ENCODE results near the gene PBX1.

PBX1 gene

GRCh38 chr1:164840936-164841335 lies 282.0 kb downstream of the PBX1 start:
- Histone ChIP-seq H3K36me3 (ENCODE audit: insufficient read depth, low read length) (peaks cover 25% of the 10 kb centered on the region), H3K9me3 (ENCODE audit: low read length) (no peaks in the 10 kb centered on the region), H3K4me1 (ENCODE audit: insufficient read depth, low read length) (peaks cover 56% of the 10 kb centered on the region), H3K27ac (ENCODE audit: low read depth, low read length) (no peak overlapping the region), H3K4me3 (ENCODE audit: low read depth in 1 of 2, low read length in 2 of 2) (no peak overlapping the region), H3K9ac (ENCODE audit: low read length) (no peak overlapping the region), H3K27me3 (ENCODE audit: control insufficient read depth in 1 of 2, insufficient read depth in 2 of 2, low read length in 2 of 2) (no peaks in the 10 kb centered on the region)

GRCh38 chr1:164841702-164842465 lies 282.9 kb downstream of the PBX1 start:
- Histone ChIP-seq H3K4me1 (ENCODE audit: insufficient read depth, low read length) (peaks cover 56% of the 10 kb centered on the region), H3K27me3 (ENCODE audit: control insufficient read depth in 1 of 2, insufficient read depth in 2 of 2, low read length in 2 of 2) (no peaks in the 10 kb centered on the region), H3K9me3 (ENCODE audit: low read length) (no peaks in the 10 kb centered on the region), H3K27ac (ENCODE audit: low read depth, low read length) (no peak overlapping the region), H3K9ac (ENCODE audit: low read length) (no peak overlapping the region), H3K36me3 (ENCODE audit: insufficient read depth, low read length) (peaks cover 31% of the 10 kb centered on the region), H3K4me3 (ENCODE audit: low read depth in 1 of 2, low read length in 2 of 2) (no peak overlapping the region)

DNA sequence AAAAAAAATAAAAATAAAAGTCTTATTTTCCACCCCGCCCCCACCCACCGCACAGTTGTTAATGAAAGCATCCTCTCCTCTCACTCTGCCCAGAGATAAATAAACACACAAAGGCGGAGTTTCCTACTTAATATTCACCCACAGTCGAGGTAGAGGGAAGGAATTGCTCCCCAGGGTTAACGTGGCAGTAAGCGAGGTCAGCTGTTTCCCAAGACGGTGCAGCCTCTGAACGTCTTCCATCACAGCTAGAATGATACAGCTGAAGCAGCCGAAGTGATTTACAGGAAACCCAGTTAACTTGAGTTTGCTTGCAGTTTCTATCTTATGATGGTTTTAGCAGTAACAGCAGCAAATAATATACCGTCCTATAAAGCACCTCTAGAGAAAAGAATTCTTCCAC lies 283.9 kb downstream of the PBX1 start:
- Histone ChIP-seq H3K4me1 (ENCODE audit: insufficient read depth, low read length) (peaks cover 57% of the 10 kb centered on the region), H3K4me3 (ENCODE audit: low read depth in 1 of 2, low read length in 2 of 2) (no peak overlapping the region), H3K36me3 (ENCODE audit: insufficient read depth, low read length) (peaks cover 40% of the 10 kb centered on the region), H3K27me3 (ENCODE audit: control insufficient read depth in 1 of 2, insufficient read depth in 2 of 2, low read length in 2 of 2) (no peaks in the 10 kb centered on the region), H3K9me3 (ENCODE audit: low read length) (no peaks in the 10 kb centered on the region), H3K9ac (ENCODE audit: low read length) (no peak overlapping the region), H3K27ac (ENCODE audit: low read depth, low read length) (no peak overlapping the region)

DNA sequence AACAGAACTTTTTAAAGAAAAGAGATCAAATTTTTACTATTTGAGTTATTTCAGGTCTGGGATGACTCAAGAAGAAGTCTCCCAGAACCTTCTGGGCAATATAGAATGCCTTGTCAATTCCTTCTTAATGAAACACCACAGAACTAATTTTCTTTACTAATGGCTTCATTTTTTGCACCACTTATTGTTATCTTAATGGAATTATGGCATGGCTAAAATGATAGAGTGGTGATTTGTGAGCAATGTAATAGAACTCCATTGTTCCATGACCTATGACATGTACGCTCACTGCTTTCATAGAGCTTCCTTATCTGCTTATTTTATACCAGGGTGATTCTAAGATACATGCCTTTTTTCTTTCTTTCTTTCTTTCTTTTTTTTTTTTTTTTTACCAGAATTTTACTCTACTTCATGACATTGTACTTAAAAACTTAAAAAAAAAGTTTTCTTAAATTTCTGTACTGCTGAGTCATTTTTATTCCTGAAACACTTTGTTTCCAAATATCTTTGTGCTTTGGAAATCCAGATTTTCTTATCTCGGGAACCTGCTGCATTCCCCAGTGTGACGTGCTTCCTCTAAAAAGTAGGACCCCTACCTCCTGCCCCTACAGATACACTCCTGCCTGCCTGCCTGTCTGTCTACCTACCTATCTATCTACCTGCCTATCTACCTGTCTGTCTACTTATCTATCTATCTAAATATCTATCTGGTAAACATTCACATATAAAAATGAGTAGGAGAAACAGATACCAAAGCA lies 284.9 kb downstream of the PBX1 start:
- Histone ChIP-seq H3K4me3 (ENCODE audit: low read depth in 1 of 2, low read length in 2 of 2) (no peak overlapping the region), H3K4me1 (ENCODE audit: insufficient read depth, low read length) (peaks cover 63% of the 10 kb centered on the region), H3K9ac (ENCODE audit: low read length) (no peak overlapping the region), H3K9me3 (ENCODE audit: low read length) (no peaks in the 10 kb centered on the region), H3K36me3 (ENCODE audit: insufficient read depth, low read length) (peaks cover 32% of the 10 kb centered on the region), H3K27ac (ENCODE audit: low read depth, low read length) (no peak overlapping the region), H3K27me3 (ENCODE audit: control insufficient read depth in 1 of 2, insufficient read depth in 2 of 2, low read length in 2 of 2) (no peaks in the 10 kb centered on the region)

DNA sequence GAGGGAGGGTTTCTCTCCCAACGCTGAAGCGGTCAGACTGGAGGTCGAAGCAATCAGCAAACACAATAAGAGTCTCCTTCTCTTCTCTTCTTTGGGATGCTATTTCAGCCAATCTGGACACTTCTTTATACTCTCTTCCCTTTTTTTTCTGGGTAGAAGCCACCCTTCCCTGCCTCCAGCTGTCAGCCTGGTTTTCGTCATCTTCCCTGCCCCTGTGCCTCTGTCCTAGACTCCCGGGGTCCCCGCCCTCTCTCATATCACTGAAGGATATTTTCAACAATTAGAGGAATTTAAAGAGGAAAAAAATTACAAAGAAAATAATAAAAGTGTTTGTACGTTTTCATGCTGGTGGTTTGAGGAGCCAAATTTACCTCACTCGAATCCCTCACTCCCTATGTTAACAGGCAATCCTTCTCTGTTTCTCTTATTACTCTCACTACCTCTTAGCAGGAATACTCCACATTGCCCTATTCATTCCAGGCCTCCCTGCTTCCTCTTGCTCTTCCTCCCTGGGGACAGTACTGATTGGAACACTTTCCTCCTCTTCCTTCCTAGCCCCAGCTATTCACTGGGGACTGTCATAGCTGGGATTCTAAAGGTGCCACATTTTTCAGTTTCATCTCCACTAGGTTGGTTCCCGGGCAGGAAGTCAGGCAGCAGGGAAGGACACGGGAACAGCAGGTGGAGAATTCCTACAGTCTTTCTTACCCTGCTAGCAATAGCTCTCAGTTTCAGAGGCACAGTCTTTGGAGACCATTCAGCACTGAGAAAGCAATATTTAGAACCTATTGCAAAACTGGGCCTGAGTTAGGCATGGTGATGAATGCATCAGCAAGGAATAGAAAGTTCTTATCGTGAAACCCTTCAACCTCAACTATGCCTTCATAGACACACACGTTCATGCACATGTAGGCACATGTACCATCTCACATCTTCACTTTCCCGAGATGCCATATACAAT lies 288.0 kb downstream of the PBX1 start:
- Histone ChIP-seq H3K9ac (ENCODE audit: low read length) (no peak overlapping the region), H3K27me3 (ENCODE audit: control insufficient read depth in 1 of 2, insufficient read depth in 2 of 2, low read length in 2 of 2) (no peaks in the 10 kb centered on the region), H3K27ac (ENCODE audit: low read depth, low read length) (no peak overlapping the region), H3K4me3 (ENCODE audit: low read depth in 1 of 2, low read length in 2 of 2) (no peak overlapping the region), H3K36me3 (ENCODE audit: insufficient read depth, low read length) (peaks cover 29% of the 10 kb centered on the region), H3K9me3 (ENCODE audit: low read length) (no peaks in the 10 kb centered on the region), H3K4me1 (ENCODE audit: insufficient read depth, low read length) (peaks cover 54% of the 10 kb centered on the region)

DNA sequence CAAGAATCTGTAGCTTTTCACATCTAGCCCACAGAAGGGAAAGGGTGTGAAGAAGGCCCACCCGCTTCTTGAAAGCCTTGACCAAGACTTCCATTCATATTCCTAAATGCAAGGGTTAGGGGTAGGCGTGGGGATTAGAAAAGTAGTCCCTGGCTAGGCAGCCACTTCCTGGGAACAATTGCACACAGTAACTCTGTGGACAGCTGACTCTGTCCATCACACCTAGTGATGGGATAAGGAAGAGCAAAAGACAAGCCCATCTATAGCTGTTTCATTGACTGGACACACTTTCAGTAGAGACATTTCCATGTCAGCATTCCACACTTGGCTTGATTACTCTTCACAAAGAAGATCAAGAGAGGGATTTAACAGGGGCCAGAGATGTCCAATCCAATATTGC lies 294.2 kb downstream of the PBX1 start:
- peaks cover 50% of the 10 kb centered on the region for H3K4me1 ChIP-seq (ENCODE audit: insufficient read depth, low read length)
- H3K9me3 ChIP-seq (ENCODE audit: low read length), result no peaks in the 10 kb centered on the region
- no peak overlapping the region for H3K4me3 ChIP-seq (ENCODE audit: low read depth in 1 of 2, low read length in 2 of 2)
- H3K27me3 ChIP-seq (ENCODE audit: control insufficient read depth in 1 of 2, insufficient read depth in 2 of 2, low read length in 2 of 2), result no peaks in the 10 kb centered on the region
- no peak overlapping the region for H3K9ac ChIP-seq (ENCODE audit: low read length)
- H3K36me3 ChIP-seq (ENCODE audit: insufficient read depth, low read length), result peaks cover 6% of the 10 kb centered on the region
- H3K27ac ChIP-seq (ENCODE audit: low read depth, low read length), result no peak overlapping the region

GRCh38 chr1:164855716-164856329 lies 296.8 kb downstream of the PBX1 start:
- H3K9ac ChIP-seq (ENCODE audit: low read length), result no peak overlapping the region
- no peak overlapping the region for H3K27ac ChIP-seq (ENCODE audit: low read depth, low read length)
- no peaks in the 10 kb centered on the region for H3K36me3 ChIP-seq (ENCODE audit: insufficient read depth, low read length)

DNA sequence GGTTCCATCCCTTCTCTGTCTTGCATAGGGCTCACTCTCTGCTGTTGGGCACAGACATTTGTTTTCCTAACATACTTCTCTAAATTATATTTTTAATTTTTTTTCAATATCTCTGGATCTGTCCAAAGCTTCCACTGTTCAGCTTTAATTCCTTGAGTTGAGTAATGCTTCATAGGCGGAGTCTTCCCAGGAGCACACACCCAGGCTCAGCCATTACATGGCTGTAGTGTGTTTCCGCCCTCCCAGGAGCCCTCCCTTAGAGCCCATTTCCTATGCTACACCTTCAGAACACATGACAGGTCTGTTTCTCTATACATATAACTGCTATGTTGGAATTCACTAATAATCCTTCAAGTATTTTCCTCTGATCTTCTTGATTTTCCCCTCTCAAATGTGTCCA lies 297.4 kb downstream of the PBX1 start:
- Histone ChIP-seq H3K27me3 (ENCODE audit: control insufficient read depth in 1 of 2, insufficient read depth in 2 of 2, low read length in 2 of 2) (no peaks in the 10 kb centered on the region), H3K9me3 (ENCODE audit: low read length) (no peaks in the 10 kb centered on the region), H3K4me1 (ENCODE audit: insufficient read depth, low read length) (peaks cover 38% of the 10 kb centered on the region), H3K9ac (ENCODE audit: low read length) (no peak overlapping the region), H3K27ac (ENCODE audit: low read depth, low read length) (no peak overlapping the region), H3K4me3 (ENCODE audit: low read depth in 1 of 2, low read length in 2 of 2) (no peak overlapping the region), H3K36me3 (ENCODE audit: insufficient read depth, low read length) (no peaks in the 10 kb centered on the region)

More at GRCh38 chr1:164855716-164856329, 296.8 kb downstream of the PBX1 start:
- no peak overlapping the region for H3K4me3 ChIP-seq (ENCODE audit: low read depth in 1 of 2, low read length in 2 of 2)
- H3K4me1 ChIP-seq (ENCODE audit: insufficient read depth, low read length), result peaks cover 41% of the 10 kb centered on the region
- no peaks in the 10 kb centered on the region for H3K9me3 ChIP-seq (ENCODE audit: low read length)
- no peaks in the 10 kb centered on the region for H3K27me3 ChIP-seq (ENCODE audit: control insufficient read depth in 1 of 2, insufficient read depth in 2 of 2, low read length in 2 of 2)

- peaks cover 27% of the 10 kb centered on the region for H3K4me1 ChIP-seq (ENCODE audit: insufficient read depth, low read length)
- no peak overlapping the region for H3K27ac ChIP-seq (ENCODE audit: low read depth, low read length)
- no peaks in the 10 kb centered on the region for H3K9me3 ChIP-seq (ENCODE audit: low read length)
- H3K27me3 ChIP-seq (ENCODE audit: control insufficient read depth in 1 of 2, insufficient read depth in 2 of 2, low read length in 2 of 2), result no peaks in the 10 kb centered on the region
- no peak overlapping the region for H3K4me3 ChIP-seq (ENCODE audit: low read depth in 1 of 2, low read length in 2 of 2)
- no peak overlapping the region for H3K9ac ChIP-seq (ENCODE audit: low read length)
- H3K36me3 ChIP-seq (ENCODE audit: insufficient read depth, low read length), result no peaks in the 10 kb centered on the region
Measured at GRCh38 chr1:164857439-164857838, 298.5 kb downstream of the PBX1 start.

GRCh38 chr1:164858096-164858632 lies 299.2 kb downstream of the PBX1 start:
- Histone ChIP-seq H3K27ac (ENCODE audit: low read depth, low read length) (no peak overlapping the region), H3K27me3 (ENCODE audit: control insufficient read depth in 1 of 2, insufficient read depth in 2 of 2, low read length in 2 of 2) (no peaks in the 10 kb centered on the region), H3K9me3 (ENCODE audit: low read length) (no peaks in the 10 kb centered on the region), H3K4me1 (ENCODE audit: insufficient read depth, low read length) (peaks cover 23% of the 10 kb centered on the region), H3K36me3 (ENCODE audit: insufficient read depth, low read length) (no peaks in the 10 kb centered on the region), H3K4me3 (ENCODE audit: low read depth in 1 of 2, low read length in 2 of 2) (no peak overlapping the region), H3K9ac (ENCODE audit: low read length) (no peak overlapping the region)
